Ammon's horn (tissue), 1 donor: ENCODE measurements around the gene ZNF565.
A peak's percentile ranks its signal among the peaks of the same experiment; 100 is the strongest.
"Not testable (repeated sequence)": the region's sequence is repeated elsewhere in the genome, so short reads cannot be mapped to it uniquely, and the experiment has no call there.

Source experiments
- DNase-seq: peaks from one replicate; pipeline ENCODE4 v3.0.0-alpha.2; 2016; ENCODE audit warnings: low spot score

Gene ZNF565

DNA sequence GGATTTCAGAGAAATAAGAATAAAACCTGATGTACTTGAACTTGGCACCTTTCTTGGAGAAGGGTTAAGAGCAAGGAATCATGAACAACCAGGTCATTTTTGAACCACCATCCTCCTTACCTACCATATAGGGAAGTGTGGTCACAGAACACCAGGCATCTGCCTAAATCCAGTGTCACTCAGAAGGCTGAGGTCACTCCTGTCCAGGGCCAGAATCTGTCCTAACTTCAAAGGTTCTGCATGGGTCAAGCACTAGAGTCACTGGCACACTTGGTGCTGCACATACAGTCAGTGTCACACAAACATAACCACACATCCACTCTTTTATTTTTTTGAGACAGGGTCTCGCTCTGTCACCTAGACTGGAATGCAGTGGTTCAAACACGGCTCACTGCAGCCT is 1.6 kb downstream of the ZNF565 start:
- DNase-seq: no peak

DNA sequence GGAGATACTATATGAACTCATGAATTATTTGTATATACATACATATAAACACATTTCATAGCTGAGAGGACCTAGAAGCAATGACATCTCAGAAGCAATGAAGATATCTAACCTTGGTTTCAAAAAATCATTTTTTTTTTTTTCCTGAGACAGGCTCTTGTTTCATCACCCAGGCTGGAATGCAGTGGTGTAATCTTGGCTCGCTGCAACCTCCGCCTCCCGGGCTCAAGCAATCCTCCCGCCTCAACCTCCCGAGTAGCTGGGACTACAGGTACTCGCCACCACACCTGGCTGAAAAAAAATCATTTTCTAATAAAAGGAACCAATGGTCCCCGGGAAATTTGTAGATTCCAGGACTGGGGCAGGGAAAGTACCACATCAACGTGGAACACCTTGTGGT is 4.0 kb downstream of the ZNF565 start:
- no peak for DNase-seq

DNA sequence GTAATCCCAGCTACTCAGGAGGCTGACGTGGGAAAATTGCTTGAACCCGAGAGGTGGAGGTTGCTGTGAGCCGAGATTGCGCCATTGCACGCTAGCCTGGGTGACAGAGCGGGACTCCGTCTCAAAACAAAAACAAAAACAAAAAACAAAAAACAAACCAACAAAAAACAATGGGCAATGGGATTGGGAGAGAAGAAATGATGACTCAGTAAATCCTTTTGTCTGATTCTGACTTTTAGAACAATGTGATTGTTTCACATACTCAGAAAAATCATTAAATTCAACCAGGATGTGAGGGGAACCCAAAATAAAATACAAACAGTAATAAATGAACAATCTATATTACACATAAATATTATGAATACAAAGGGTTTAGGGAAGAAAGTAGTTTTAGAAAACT is 5.1 kb downstream of the ZNF565 start:
- DNase-seq: no peak

GRCh38 chr19:36207605-36208252 is 6.7 kb downstream of the ZNF565 start:
- no peak for DNase-seq

DNA sequence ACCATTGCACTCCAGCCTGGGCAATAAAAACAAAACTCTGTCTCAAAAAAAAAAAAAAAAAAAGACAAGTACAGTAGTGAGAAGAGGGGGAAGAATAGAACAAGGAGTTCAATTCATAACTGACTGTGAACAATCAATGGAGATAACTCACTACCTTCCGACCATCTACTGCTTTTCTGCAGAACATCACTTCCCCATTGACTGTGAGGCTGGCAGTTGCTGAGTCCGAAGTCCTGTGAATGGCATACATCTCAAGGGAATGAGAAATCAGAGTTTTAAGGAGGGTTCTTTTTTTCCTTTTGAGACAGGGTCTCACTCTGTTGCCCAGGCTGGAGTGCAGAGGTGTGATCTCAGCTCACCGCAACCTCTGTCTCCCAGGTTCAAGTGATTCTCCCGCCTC is 11.2 kb downstream of the ZNF565 start:
- no peak for DNase-seq

- DNase-seq: no peak
These were observed 12.8 kb downstream of the ZNF565 start for GRCh38 chr19:36201684-36202083.

GRCh38 chr19:36198119-36198518 is 16.3 kb downstream of the ZNF565 start:
- peak; percentile 90 for DNase-seq

DNA sequence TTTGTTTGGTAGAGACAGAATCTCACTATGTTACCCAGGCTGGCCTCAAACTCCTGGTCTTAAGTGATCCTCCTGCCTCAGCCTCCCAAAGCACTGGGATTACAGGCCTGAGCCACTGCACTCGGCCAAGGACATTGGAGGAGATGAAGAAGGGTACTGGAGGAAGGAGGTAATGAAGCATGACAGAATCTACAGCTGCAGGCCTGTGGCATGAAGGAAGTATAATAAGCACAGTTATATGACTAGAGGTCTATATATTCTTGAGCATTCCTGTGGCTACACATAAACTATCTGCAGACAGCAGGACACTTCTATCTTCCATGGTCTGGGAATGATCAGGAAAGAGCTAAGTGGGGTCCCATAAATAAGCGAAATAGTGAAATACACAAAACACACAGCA is 18.2 kb downstream of the ZNF565 start:
- no peak for DNase-seq

GRCh38 chr19:36186722-36187121 is 27.7 kb downstream of the ZNF565 start:
- DNase-seq: not testable (repeated sequence)

GRCh38 chr19:36183245-36183628 is 31.2 kb downstream of the ZNF565 start:
- DNase-seq: no peak

DNA sequence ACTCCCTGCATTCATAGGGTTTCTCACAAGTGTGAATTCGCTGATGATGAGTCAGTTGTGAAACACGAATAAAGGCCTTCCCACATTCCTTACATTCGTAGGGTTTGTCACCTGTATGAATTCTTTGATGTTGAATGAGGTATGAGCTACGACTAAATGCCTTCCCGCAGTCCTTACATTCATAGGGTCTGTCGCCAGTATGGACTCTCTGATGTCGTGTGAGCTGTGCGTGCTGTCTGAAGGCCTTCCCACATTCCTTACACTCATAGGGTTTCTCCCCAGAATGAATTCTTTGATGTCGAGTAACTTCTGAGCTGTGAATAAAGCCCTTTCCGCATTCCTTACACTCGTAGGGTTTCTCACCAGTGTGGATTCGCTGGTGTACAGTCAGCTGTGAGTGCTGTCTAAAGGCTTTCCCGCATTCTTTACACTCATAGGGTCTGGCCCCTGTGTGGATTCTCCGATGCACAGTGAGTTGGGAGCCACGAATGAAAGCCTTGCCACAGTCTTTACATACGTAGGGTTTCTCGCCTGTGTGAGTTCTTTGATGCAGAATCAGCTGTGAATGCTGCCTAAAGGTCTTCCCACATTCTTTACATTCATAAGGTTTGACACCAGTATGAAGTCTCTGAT is 31.7 kb downstream of the ZNF565 start:
- no peak for DNase-seq

DNA sequence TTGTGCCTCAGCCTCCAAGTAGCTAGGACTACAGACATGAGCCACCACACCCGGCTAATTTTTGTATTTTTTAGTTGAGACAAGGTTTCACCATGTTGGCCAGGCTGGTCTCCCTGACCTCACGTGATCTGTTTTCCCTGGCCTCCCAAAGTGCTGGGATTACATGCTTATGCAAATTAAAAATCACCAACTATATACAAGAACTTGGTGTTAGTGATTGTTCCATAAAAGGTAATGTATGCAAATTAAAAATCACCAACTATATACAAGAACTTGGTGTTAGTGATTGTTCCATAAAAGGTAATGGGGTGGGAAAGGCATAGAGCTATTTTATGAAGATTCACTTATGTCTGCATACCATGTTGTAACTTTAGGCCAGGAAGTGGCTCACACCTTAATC is 35.4 kb downstream of the ZNF565 start:
- not testable (repeated sequence) for DNase-seq

DNA sequence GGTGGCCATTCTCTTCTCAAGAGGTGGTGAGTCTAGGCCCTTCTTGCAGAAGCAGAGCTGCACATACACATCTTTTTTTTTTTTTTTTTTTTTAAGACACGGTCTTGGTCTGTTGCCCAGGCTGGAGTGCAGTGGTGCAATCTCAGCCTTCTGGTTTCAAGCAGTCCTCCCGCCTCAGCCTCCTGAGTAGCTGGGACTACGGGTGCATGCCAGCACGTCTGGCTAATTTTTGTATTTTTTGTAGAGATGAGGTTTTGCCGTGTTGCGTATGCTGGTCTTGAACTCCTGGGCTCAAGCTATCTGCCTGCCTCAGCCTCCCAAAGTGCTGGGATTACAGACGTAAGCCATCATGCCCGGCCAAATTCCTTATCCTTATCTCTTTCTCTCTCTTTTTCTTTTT is 40.6 kb downstream of the ZNF565 start:
- DNase-seq: not testable (repeated sequence)

GRCh38 chr19:36172852-36173251 is 41.6 kb downstream of the ZNF565 start:
- no peak for DNase-seq

DNA sequence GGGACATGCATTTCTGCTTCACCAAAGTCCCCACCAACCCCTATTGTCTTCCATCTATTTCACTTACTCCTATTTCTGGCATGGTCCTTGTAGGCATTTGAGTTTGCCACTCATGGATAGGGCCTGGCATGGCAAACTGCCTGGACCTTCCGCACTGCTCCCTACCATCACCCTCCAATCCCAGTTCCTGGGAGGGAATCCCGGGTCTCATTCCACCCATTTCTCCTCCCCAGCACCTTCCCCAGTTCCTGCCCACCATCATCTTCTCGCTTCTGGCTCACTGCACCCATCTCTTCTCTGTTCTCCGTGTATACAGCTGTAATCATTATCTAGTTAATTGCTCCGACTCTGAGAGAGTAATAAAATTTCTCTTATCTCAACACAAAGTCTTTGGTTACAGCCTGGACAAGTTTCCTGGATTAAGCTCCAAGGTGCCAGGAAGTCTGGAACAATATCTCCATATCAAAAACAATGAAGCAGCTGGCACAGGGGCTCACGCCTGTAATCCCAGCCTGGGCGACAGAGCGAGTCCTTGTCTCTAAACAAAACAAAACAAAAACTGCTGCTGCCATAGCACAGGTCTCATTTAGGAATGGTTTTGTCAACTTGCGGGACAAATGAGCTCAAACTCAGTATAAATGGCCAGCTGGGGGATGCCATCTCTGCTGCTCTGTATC is 45.2 kb downstream of the ZNF565 start:
- DNase-seq: no peak

DNA sequence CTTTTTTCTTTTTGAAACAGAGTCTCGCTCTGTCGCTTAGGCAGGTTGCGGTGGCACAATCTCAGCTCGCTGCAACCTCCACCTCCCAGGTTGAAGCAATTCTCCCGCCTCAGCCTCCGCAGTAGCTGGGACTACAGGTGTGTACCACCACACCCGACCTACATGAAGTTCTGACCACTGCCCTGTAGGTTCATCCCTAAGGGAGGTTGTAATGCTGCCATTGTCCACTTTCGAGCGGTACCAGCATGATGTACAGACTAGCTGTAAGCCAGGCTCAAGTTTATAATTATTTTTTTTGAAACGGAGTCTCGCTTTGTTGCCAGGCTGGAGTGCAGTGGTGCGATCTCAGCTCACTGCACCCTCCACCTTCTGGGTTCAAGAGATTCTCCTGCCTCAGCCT is 50.7 kb downstream of the ZNF565 start:
- DNase-seq: no peak

DNA sequence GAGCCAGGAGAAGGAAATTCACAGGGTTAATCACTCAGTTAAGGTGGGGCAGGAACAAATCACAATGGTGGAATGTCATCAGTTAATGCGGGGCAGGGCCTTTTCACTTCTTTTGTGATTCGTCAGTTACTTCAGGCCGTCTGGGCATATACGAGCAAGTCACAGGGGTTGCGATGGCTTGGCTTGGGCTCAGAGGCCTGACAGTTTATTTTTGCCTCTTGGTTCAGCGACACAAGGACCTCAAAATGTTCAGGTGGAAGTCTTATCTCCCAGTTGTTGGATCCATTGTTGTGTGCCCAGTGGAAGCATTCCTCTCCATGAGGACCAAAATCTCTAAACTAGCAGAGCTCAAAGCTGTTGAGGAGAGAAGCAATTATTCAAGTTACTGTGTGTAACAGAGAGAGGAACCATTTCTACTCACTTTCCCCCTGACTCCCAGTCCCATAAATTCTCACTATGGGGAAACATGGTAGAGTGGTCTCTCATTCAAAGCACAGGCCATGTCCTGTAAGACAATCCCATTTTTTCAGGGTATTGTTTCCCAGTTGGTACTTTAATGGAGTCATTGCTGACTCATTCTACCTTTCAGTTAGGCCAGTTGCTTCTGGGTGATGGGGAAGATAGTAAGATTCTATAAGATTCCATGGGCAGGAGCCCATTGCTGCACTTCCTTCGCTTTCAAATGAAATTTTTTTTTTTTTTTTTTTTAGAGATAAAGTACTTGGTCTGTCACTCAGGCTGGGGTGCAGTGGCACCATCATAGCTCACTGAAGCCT is 53.5 kb downstream of the ZNF565 start:
- DNase-seq: no peak

DNA sequence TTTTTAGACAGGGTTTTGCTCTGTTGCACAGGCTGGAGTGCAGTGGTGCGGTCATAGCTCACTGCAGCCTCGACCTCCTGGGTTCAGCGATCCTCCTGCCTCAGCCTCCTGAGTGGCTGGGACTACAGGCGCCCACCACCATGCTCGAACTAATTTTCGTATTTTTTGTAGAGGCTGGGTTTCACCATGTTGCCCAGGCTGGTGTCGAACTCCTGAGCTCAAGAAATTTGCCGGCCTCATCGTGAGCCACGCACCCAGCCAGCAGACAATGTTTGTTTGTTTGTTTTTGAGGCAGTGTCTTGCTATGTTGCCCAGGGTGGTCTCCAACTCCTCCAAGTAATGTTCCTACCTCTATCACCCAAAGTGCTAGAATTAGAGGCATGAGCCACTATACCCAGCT is 61.3 kb downstream of the ZNF565 start:
- no peak for DNase-seq

GRCh38 chr19:36152352-36153091 is 61.9 kb downstream of the ZNF565 start, which contains the start of gene COX7A1:
TSS of gene COX7A1 (minus strand) at chr19:36152447. CDS start at chr19:36152407, 40 bp downstream.
- DNase-seq: no peak

DNA sequence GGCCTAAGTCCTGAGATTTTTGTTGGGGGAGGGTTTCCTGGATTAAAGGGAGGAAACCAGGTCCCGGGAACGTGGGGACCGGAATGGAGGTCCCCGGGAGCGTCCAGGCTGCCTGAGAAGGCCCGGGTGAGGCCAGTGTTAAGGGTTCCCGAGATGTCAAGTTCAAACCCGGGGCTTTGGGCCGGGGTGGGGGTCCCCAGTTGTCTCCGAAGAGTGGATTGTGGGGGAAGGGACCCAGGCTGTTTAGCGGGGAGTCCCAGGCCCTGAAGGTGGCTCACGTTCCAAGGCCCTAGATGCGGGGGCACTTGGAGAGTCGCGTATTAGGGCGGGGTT is 62.5 kb downstream of the ZNF565 start:
- no peak for DNase-seq

DNA sequence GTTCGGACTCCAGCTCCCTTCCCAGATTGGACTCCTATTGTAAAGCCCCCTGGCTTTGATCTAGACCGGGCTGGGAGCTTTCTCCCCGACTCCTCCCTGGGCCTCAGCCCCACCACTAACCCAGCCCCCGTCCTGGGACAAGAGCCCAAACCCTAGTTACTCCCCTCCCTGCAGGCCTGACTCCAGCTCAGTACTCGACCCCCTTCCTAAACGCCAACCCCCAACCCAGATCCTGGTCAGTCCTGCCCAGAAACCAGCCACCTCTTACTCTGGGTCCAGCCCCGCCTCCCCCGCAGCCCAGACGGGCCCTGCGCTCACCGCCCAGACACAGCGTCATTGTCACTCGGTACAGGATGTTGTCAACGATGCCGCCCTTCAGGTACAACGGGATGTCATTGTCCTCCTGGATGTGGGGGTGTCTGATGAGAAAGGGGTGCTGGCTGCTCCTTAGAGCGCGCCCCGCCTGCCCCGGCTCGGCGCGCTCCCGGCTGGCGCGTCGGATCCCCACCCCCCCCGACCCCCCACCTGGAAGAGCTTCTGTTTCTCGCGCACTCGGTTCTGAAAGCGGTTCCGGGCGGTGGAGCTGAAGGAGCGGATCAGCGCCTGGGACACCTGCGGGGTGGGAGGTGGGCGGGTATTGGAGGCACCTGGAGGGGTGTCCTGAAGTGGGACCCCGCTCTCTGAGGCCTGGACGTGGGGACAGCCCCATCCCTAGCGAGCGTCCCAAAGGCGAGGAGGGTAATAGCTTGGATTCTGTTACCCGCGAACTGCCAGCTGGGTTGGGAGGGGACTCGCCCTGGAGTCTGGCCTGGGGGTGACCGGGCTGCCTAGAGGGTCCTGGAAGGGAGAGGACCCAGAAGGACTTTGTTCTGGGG is 63.1 kb downstream of the ZNF565 start:
- no peak for DNase-seq
